HUDEP-2 (cell line): ENCODE data around the gene FIGNL1.
"Not testable (repeated sequence)": the region's sequence is repeated elsewhere in the genome, so short reads cannot be mapped to it uniquely, and the experiment has no call there.

Experiments
- DNase-seq, 76 experiments: peaks; one replicate each; lab custom pipeline; 2025; ENCODE audit not compliant: unreplicated experiment in 76 of 76; lab: John Stamatoyannopoulos, UW

FIGNL1 gene

GRCh38 chr7:50471970-50472369 lies 21.8 kb upstream of the FIGNL1 start:
- no peak for DNase-seq

- no peak for DNase-seq
Measured at GRCh38 chr7:50470250-50471163, 20.4 kb upstream of the FIGNL1 start.

GRCh38 chr7:50469181-50469580 lies 19.0 kb upstream of the FIGNL1 start:
- DNase-seq, result no peak

GRCh38 chr7:50467817-50468610 lies 17.9 kb upstream of the FIGNL1 start:
- peak in 68 of 76 experiments; percentile 13 to 83 (median 58) for DNase-seq

- DNase-seq, result no peak
Measured at GRCh38 chr7:50466815-50467585, 16.9 kb upstream of the FIGNL1 start.

- no peak for DNase-seq
Measured at GRCh38 chr7:50463035-50463434, 12.9 kb upstream of the FIGNL1 start.

- DNase-seq, result no peak
Measured at GRCh38 chr7:50462361-50462760, 12.2 kb upstream of the FIGNL1 start.

GRCh38 chr7:50461695-50462094 lies 11.5 kb upstream of the FIGNL1 start:
- DNase-seq, result no peak

- DNase-seq, result not testable (repeated sequence)
Measured at GRCh38 chr7:50459183-50459582, 9.0 kb upstream of the FIGNL1 start.

GRCh38 chr7:50458651-50459050 lies 8.5 kb upstream of the FIGNL1 start:
- not testable (repeated sequence) for DNase-seq

GRCh38 chr7:50456371-50457123 lies 6.4 kb upstream of the FIGNL1 start:
- peak in 1 of 76 experiments; percentile 1 for DNase-seq

- no peak for DNase-seq
Measured at GRCh38 chr7:50455658-50456057, 5.5 kb upstream of the FIGNL1 start.

- no peak for DNase-seq
Measured at GRCh38 chr7:50454968-50455367, 4.8 kb upstream of the FIGNL1 start.

GRCh38 chr7:50450590-50451032 lies 461 bp upstream of the FIGNL1 start:
- DNase-seq, result peak in 6 of 76 experiments; percentile 5 to 57 (median 26)

GRCh38 chr7:50449501-50449880 lies 659 bp downstream of the FIGNL1 start:
- DNase-seq, result no peak

GRCh38 chr7:50448823-50449222 lies 1.3 kb downstream of the FIGNL1 start:
- no peak for DNase-seq

GRCh38 chr7:50446542-50446960 lies 3.6 kb downstream of the FIGNL1 start:
- no peak for DNase-seq

GRCh38 chr7:50436133-50436806 lies 13.9 kb downstream of the FIGNL1 start:
- no peak for DNase-seq

- DNase-seq, result no peak
Measured at GRCh38 chr7:50431722-50432305, 18.3 kb downstream of the FIGNL1 start.
